ENCODE measurements around the gene FN1. TPM values are rescaled to one million over a fixed set of nuclear protein-coding genes. Genes with fewer than 3 reads are reported as not detected.

FN1 gene
- total RNA-seq, 1 experiment from 2014 or later, result 39.4 TPM

GRCh38 chr2:215442401-215442787 is 6.5 kb upstream of the FN1 start:
- Histone ChIP-seq H3F3A (ENCODE audit: insufficient read depth, low read depth) (no peaks in the 10 kb centered on the region; the same call in 1 of the 2 replicates), H3K27ac (no peak overlapping the region), H3K36me3 (ENCODE audit: low read depth) (no peaks in the 10 kb centered on the region), H3K79me2 (ENCODE audit: low read depth) (no peaks in the 10 kb centered on the region), H3K9me3 (ENCODE audit: insufficient read depth, low read depth) (no peaks in the 10 kb centered on the region), H3K4me1 (replicated peaks; ENCODE audit: insufficient read depth) (peaks cover 17% of the 10 kb centered on the region), H3K4me2 (no peak overlapping the region), H3K4me3 (no peak overlapping the region), H3K9me2 (ENCODE audit: insufficient read depth) (no peaks in the 10 kb centered on the region; the same call in 1 of the 2 replicates), H2AFZ (no peak overlapping the region), H4K20me1 (ENCODE audit: insufficient read depth) (no peaks in the 10 kb centered on the region), H3K27me3 (ENCODE audit: insufficient read depth, low read depth) (no peaks in the 10 kb centered on the region)
- BruUV-seq (replicated peaks), result no TSS peak
- TF ChIP-seq CTCF (conservative IDR thresholded peaks at IDR 0.05) (no peak), EZH2 (IDR thresholded peaks at IDR 0.05; ENCODE audit: low read depth) (no peak)
- DNase-seq, result no peak
- ChIA-PET POLR2A (ENCODE audit: unreplicated experiment) (no interaction called here), CTCF (interaction anchor here (0.7 kb wide), 1 partner anchor 123 kb away, joined by 10 read pairs; no protein-coding TSS in a partner anchor)
- intact Hi-C loops (cut with micrococcal nuclease; ENCODE audit: unreplicated experiment), result no loop called here

- H3K79me2 ChIP-seq (ENCODE audit: low read depth), result no peaks in the 10 kb centered on the region
- no peak overlapping the region for H3K27ac ChIP-seq
- POLR2A ChIA-PET (ENCODE audit: unreplicated experiment), result interaction anchor here (0.6 kb wide), 1 partner anchor 17 kb away, joined by 5 read pairs; no protein-coding TSS in a partner anchor
- intact Hi-C loops (cut with micrococcal nuclease; ENCODE audit: unreplicated experiment), result no loop called here
- no peaks in the 10 kb centered on the region for H3K9me3 ChIP-seq (ENCODE audit: insufficient read depth, low read depth)
- no peaks in the 10 kb centered on the region for H3K27me3 ChIP-seq (ENCODE audit: insufficient read depth, low read depth)
- H3K4me1 ChIP-seq (replicated peaks; ENCODE audit: insufficient read depth), result peaks cover 17% of the 10 kb centered on the region
- CTCF ChIA-PET, result interaction anchor here (0.7 kb wide), 2 partner anchors 122 to 633 kb away, joined by 3 to 10 read pairs; partner anchors contain the start of gene BARD1
- no peaks in the 10 kb centered on the region; the same call in 1 of the 2 replicates for H3F3A ChIP-seq (ENCODE audit: insufficient read depth, low read depth)
- H3K4me3 ChIP-seq, result no peak overlapping the region
- no peaks in the 10 kb centered on the region; the same call in 1 of the 2 replicates for H3K9me2 ChIP-seq (ENCODE audit: insufficient read depth)
- TF ChIP-seq CTCF (conservative IDR thresholded peaks at IDR 0.05) (no peak), EZH2 (IDR thresholded peaks at IDR 0.05; ENCODE audit: low read depth) (no peak)
- no peaks in the 10 kb centered on the region for H3K36me3 ChIP-seq (ENCODE audit: low read depth)
- peak in 1 of 2 experiments; percentile 91 for DNase-seq
- H2AFZ ChIP-seq, result no peak overlapping the region
- H3K4me2 ChIP-seq, result no peak overlapping the region
- no peaks in the 10 kb centered on the region for H4K20me1 ChIP-seq (ENCODE audit: insufficient read depth)
- no TSS peak for BruUV-seq (replicated peaks)
Observed at GRCh38 chr2:215441560-215442400, 5.9 kb upstream of the FN1 start.

GRCh38 chr2:215439980-215440512 is 4.2 kb upstream of the FN1 start:
- Histone ChIP-seq H2AFZ (no peak overlapping the region), H3K4me1 (replicated peaks; ENCODE audit: insufficient read depth) (peaks cover 24% of the 10 kb centered on the region), H3K79me2 (ENCODE audit: low read depth) (no peaks in the 10 kb centered on the region), H3K27ac (no peak overlapping the region), H3K4me3 (no peak overlapping the region), H3K4me2 (no peak overlapping the region), H3K36me3 (ENCODE audit: low read depth) (no peaks in the 10 kb centered on the region), H3K9me2 (ENCODE audit: insufficient read depth) (no peaks in the 10 kb centered on the region; the same call in 1 of the 2 replicates), H3K9me3 (ENCODE audit: insufficient read depth, low read depth) (no peaks in the 10 kb centered on the region), H3F3A (ENCODE audit: insufficient read depth, low read depth) (peaks cover 4% of the 10 kb centered on the region; the same call in 1 of the 2 replicates), H4K20me1 (ENCODE audit: insufficient read depth) (no peaks in the 10 kb centered on the region), H3K27me3 (ENCODE audit: insufficient read depth, low read depth) (no peaks in the 10 kb centered on the region)
- DNase-seq, result no peak
- CTCF ChIA-PET, result no interaction called here
- BruUV-seq (replicated peaks), result no TSS peak
- no peak for TF ChIP-seq CTCF (conservative IDR thresholded peaks at IDR 0.05)
- no peak for TF ChIP-seq EZH2 (IDR thresholded peaks at IDR 0.05; ENCODE audit: low read depth)
- POLR2A ChIA-PET (ENCODE audit: unreplicated experiment), result no interaction called here
- intact Hi-C loops (cut with micrococcal nuclease; ENCODE audit: unreplicated experiment), result no loop called here

Data from PC-9 (cell line).